Stimulated activated naive CD4-positive, alpha-beta T cell (primary cell): ENCODE data around the gene TMEM131L.
"Not testable (repeated sequence)": the region's sequence is repeated elsewhere in the genome, so short reads cannot be mapped to it uniquely, and the experiment has no call there.

Experiments used
- DNase-seq, 6 experiments: peaks; one replicate each; lab custom pipeline; 2025; lab: John Stamatoyannopoulos, UW

TMEM131L gene

DNA sequence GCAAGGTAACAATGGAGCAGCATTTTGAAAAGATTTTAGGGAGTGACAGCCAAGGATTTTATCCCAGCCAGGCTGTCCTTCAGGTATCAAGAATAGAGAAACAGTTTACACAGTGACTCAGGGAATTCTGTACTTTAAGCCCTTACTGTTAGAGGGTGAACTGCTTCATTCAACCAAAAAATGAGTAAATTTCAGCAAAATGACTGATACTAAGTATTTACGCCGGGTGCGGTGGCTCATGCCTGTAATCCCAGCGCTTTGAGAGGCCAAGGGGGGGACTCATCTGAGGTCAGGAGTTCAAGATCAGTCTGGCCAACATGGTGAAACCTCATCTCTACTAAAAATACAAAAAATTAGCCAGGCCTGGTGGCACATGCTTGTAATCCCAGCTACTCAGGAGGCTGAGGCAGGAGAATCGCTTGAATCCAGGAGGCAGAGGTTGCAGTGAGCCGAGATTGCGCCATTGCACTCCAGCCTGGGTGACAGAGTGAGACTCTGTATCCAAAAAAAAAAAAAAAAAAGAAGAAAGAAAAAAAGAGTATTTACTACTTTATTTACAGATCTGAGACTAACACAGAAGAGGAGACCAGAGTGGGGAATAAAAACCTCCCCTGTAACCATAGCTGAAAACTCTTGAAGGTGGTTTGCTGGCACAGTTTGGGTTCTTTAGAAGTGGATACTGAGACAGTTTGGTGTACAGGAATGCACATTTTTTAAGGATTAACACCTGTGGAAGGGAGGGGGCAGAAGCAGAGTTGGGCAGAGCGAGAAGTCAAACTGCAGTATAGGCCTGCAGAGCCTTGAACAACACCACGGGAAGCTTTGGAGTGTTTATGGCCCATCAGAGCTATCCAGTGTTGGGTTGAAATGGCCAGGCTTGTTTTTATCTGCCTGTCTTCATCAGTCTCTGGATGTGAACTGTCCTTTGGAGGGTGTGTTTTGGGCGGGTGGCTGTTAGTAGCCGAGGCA, 40.5 kb downstream of the TMEM131L start:
- DNase-seq: no peak

- no peak for DNase-seq
Measured at GRCh38 chr4:153507310-153508073, 41.3 kb downstream of the TMEM131L start.

- not testable (repeated sequence) for DNase-seq
Measured at GRCh38 chr4:153509212-153509611, 43.1 kb downstream of the TMEM131L start.

- DNase-seq: no peak
Measured at GRCh38 chr4:153509724-153510123, 43.6 kb downstream of the TMEM131L start.

- no peak for DNase-seq
Measured at GRCh38 chr4:153510252-153511001, 44.3 kb downstream of the TMEM131L start.

DNA sequence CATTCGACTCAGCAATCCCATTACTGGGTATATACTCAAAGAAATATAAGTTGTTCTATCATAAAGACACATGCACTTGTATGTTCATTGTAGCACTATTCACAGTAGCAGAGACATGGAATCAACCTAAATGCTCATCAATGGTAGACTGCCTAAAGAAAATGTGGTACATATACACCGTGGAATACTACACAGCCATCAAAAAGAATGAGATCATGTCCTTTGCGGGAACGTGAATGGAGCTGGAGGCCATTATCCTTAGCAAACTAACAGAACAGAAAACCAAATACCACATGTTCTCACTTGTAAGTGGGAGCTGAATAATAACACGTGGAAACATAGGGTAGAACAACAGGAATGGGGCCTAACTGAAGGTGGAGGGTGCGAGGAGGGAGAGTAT, 44.9 kb downstream of the TMEM131L start:
- no peak for DNase-seq

DNA sequence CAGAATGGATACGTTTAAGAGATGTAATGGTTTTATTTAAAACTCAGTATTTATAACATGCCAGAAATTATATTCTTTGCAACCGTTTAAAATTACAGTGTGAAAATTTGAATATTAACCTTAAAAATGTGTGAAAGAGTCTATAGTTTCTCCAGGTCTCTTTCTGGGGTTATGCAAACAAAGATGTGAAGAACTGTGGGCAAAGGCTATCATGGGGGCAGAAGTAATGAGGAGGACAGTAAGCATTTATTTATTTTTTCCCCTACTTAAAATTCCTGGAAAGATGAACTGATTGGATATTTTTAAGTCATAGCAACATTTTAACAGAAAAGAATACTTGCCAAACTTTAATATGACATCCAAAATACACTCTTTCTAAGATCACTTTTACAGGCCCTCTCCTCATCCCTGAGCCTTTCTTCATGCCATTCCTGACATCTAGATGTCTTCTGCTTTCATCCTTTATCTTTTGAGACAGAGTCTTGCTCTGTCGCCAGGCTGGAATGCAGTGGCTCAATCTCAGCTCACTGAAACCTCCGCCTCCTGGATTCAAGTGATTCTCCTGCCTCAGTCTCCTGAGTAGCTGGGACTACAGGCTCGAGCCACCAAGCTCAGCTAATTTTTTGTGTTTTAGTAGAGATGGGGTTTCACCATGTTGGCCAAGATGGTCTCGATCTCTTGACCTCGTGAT, 46.1 kb downstream of the TMEM131L start:
- no peak for DNase-seq

DNA sequence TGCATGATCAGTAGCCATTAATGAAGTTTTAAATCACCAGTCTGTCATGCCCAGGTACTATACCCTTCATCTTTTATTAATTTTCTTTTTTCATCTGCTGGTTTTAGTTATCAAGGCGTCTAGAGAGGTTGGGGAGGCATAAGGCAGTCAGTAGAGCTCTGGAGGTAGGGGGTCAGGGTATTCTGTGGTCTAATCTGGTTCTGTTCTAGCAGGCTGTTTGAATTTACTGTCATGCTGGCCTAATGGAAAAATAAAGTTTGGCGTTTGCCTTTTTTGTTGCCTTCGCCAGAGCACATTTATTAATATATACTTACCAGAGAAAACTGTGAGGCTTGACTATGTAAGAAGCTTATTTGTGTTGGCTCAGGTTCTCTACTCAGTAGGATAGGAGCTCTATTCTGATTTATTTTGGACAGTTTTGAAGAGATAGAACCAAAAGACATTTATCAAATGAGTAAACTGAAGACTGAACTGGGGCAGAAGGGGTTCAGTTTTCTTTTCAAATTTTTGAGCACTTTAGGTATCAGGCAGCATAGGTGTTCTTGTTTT, 46.9 kb downstream of the TMEM131L start:
- no peak for DNase-seq

- no peak for DNase-seq
Measured at GRCh38 chr4:153513596-153513995, 47.4 kb downstream of the TMEM131L start.

DNA sequence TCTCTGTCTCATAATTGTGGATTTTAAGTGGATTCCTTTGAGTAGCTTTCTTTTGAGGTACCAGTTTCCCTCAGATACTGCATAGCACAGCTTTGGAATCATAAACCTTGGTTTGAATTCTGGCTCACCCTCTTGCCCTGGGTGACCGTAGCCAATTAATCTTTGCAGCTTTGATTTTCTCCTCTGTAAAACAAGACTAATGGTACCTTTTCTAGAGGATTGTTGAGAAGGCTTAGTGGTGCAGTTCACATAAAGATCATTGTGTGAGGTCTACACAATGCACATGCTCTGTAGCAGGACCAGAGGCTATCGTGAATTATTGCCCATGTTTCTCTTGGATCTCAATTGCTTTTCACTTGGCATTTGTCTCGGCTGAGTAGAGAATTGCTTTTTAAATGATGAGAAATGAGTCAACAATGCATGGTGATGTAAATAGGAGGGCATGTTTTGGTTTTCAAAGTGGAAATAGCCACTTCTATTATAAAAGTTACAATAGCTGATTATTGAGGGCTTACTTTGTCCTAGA, 47.9 kb downstream of the TMEM131L start:
- no peak for DNase-seq

DNA sequence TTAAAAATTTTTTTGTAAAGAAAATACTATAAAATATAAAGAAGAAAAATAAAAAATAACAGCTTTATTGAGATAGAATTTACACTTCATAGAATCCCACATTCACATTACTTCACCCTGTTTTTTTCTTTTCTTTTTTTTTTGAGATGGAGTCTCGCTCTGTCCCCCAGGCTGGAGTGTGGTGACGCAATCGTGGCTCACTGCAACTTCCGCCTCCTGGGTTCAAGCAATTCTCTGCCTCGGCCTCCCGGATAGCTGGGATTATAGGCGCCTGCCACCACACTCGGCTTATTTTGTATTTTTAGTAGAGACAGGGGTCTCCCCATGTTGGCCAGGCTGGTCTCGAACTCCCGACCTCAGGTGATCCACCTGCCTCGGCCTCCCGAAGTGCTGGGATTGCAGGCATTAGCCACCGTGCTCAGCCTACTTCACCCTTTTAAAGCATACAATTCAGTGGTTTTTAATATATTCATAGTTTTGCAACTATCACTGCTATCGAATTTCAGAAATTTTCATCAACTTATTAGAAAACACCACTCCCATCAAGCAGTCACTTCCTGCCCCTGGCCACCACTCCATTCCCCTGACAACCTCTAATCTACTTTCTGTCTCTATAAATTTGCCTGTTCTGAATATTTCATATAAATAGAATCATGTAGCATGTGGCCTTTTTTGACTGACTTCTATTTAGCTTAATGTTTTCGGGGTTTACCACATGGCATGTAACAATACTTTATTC, 48.7 kb downstream of the TMEM131L start:
- DNase-seq: no peak

DNA sequence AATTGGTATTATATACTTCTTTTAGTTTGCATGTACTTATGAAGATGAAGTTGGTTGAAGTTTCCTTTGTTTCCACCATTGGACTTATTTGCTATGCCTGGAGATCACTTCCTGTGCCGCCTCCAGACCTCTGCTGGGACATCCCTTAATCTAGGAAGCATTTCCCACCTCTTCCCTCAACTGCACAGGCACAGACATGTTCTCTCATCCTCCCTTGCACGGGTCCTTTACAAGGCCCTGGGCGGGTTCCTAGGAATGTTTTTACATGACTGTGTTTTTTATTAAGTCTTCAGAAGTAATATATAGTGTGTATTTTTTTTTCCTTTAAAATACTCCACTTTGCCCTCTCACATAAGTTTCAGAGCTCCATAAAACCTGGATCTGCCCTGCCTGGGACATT, 51.0 kb downstream of the TMEM131L start:
- no peak for DNase-seq

- no peak for DNase-seq
Measured at GRCh38 chr4:153518001-153518400, 51.8 kb downstream of the TMEM131L start.

- peak in 1 of 6 experiments; percentile 20 for DNase-seq
Measured at GRCh38 chr4:153518637-153519389, 52.7 kb downstream of the TMEM131L start.

- DNase-seq: no peak
Measured at GRCh38 chr4:153519687-153520086, 53.5 kb downstream of the TMEM131L start.

- no peak for DNase-seq
Measured at GRCh38 chr4:153520227-153520626, 54.1 kb downstream of the TMEM131L start.

DNA sequence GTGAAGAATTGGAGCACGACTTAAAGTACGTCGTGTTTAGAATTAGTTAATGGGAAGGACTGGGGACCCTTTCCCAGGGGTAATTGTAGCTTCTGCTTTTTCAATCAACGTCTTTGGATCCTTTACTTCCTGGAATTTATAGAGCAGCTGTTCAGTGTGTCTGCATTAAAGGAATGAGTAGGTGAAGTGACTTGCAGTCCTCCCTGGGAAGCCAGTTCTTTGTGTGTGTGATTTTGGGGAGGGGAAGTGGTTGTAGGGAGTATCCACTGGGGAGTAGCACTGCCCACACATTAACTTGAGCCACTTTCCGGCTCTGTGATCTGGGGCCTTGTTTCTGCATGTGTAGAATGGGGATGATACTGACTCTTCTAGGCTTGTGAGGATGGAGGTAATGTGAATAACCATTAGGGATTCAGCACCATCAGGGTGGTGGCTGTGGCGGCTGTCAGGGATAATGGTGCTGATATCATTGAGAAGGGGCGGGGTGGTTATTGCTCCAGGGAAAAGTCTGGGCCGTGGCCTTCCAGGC, 54.7 kb downstream of the TMEM131L start:
- DNase-seq: peak in 1 of 6 experiments; percentile 5

DNA sequence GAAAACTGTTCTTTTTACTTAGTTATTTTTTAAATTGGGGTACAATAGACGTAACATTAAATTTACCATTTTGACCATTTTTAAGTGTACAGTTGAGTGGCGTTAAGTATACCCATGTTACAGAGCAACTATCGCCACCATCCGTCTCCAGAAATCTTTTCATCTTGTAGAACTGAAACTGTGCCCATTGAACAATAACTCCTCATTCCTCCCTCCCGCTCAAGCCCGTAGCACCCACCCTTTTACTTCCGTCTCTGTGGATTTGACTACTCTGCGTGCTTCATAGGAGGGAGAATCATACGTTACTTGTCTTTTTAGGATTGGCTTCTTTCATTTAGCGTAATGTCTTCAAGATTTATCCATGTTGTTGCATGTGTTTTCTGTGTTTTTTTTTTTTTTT, 55.3 kb downstream of the TMEM131L start:
- peak in 5 of 6 experiments; percentile 15 to 60 (median 36) for DNase-seq
